ENCODE data around the gene PABPN1. TPM values are rescaled to one million over a fixed set of nuclear protein-coding genes. Genes with fewer than 3 reads are reported as not detected.

Gene PABPN1
- total RNA-seq, 3 donors from 2014 or later (not counting 1 experiment from before 2014, with no cell fraction given), result 226 to 261 (median 238) TPM

DNA sequence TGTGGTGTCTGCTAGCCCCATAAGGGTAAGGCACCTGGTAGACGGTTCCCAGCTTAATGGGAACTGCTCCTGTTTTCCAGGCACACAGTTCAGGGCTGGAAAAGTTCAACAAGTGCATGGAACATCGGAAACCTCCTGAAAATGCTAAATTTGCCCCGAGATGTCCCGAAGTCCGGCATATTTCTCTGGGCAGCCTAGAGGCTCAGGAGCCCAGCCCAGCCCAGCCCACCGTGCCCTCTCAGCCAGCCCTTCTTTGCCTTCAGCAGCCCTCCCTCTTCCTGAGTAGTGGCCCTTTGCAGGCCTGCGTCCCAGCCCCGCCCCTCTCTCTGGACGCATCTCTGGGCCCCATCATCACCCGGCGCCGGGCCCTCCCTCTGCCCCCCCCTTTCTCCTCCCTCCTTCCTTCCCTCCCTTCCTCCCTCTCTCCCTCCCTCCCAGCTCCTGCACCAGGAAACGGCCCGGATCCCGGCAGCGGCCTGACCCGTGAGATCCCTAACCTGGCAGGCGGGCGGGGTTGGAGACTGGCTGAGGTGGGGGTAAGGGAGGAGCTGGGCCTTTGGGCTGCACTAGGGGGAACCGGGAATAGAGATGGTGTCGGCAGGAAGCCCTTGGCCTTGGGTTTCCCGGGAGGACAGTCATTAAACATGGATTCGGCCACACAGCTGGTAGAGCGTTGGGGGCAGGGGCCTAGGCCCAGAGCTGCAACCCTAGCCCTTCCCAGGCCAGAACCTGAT, 14.7 kb upstream of the PABPN1 start, which contains the start of gene BCL2L2:
BCL2L2 (plus strand) TSS at position 422 of the 734 bp plus-strand sequence. CDS start 935 bp downstream, outside the sequence.
- Mint-ChIP-seq H3K27me3 (ENCODE audit: low read depth in 2 of 2) (no peaks in the 10 kb centered on the region), H3K27ac (peak within 1 kb of the TSS; percentile 91 to 94), H3K4me3 (peak within 1 kb of the TSS; percentile 90), H3K4me1 (peaks cover 21 to 50% of the 10 kb centered on the region in 2 donors), H3K36me3 (no peaks in the 10 kb centered on the region), H3K9me3 (no peaks in the 10 kb centered on the region)
- Histone ChIP-seq H3K27me3 (ENCODE audit: control insufficient read depth, insufficient read depth, low read length) (no peaks in the 10 kb centered on the region), H3K4me1 (ENCODE audit: control insufficient read depth, insufficient read depth, low read length) (peaks cover 35% of the 10 kb centered on the region), H3K36me3 (ENCODE audit: control insufficient read depth, insufficient read depth, low read length) (no peaks in the 10 kb centered on the region), H3K9me3 (ENCODE audit: control insufficient read depth, insufficient read depth, low read length) (no peaks in the 10 kb centered on the region), H3K27ac (ENCODE audit: low read length) (peak within 1 kb of the TSS; percentile 82), H3K4me3 (ENCODE audit: low read length) (peak within 1 kb of the TSS; percentile 49)
- TF ChIP-seq, protein P1, sequence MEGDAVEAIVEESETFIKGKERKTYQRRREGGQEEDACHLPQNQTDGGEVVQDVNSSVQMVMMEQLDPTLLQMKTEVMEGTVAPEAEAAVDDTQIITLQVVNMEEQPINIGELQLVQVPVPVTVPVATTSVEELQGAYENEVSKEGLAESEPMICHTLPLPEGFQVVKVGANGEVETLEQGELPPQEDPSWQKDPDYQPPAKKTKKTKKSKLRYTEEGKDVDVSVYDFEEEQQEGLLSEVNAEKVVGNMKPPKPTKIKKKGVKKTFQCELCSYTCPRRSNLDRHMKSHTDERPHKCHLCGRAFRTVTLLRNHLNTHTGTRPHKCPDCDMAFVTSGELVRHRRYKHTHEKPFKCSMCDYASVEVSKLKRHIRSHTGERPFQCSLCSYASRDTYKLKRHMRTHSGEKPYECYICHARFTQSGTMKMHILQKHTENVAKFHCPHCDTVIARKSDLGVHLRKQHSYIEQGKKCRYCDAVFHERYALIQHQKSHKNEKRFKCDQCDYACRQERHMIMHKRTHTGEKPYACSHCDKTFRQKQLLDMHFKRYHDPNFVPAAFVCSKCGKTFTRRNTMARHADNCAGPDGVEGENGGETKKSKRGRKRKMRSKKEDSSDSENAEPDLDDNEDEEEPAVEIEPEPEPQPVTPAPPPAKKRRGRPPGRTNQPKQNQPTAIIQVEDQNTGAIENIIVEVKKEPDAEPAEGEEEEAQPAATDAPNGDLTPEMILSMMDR (IDR thresholded peaks at IDR 0.05), result no peak
- intact Hi-C loops (cut with micrococcal nuclease), result loop anchor here (10.0 kb wide), 1 partner anchor 212 kb away; the partner anchor contains the start of genes ACIN1 and C14orf119
- DNase-seq (peak in 1 of 2 donors; percentile 57), ATAC-seq (peak; percentile 29 to 46 (median 35))
- 6% methylated on average over 24 of the region's 24 CpGs for WGBS (ENCODE audit: insufficient coverage)

DNA sequence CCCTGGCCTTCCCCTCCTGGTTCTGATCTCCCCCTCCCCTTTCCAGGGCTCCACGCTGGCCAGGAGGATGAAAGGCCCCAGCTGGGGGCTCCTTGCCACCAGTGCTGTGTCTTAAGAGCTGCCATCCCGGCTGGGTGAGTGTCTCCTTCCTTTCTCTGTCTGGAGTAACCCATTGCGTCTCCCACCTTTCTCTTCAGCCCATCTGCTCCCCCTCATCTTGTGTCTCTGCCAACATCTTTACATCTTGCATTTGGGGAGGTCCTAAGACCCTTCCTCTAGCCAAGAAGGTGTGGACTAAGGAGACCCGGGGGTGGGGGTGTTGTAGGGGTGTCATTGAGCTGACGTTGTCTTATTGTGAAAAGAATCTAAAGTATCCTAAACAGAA, 14.1 kb upstream of the PABPN1 start:
- H3K4me3 Mint-ChIP-seq, result peak overlapping the region; percentile 90
- DNase-seq (no peak), ATAC-seq (no peak)
- Histone ChIP-seq H3K27ac (ENCODE audit: low read length) (peak overlapping the region; percentile 82), H3K9me3 (ENCODE audit: control insufficient read depth, insufficient read depth, low read length) (no peaks in the 10 kb centered on the region), H3K27me3 (ENCODE audit: control insufficient read depth, insufficient read depth, low read length) (no peaks in the 10 kb centered on the region), H3K4me3 (ENCODE audit: low read length) (peak overlapping the region; percentile 49), H3K4me1 (ENCODE audit: control insufficient read depth, insufficient read depth, low read length) (peaks cover 35% of the 10 kb centered on the region), H3K36me3 (ENCODE audit: control insufficient read depth, insufficient read depth, low read length) (no peaks in the 10 kb centered on the region)
- H3K27me3 Mint-ChIP-seq (ENCODE audit: low read depth in 2 of 2), result no peaks in the 10 kb centered on the region
- peaks cover 21 to 47% of the 10 kb centered on the region in 2 donors for H3K4me1 Mint-ChIP-seq
- H3K9me3 Mint-ChIP-seq, result no peaks in the 10 kb centered on the region
- WGBS (ENCODE audit: insufficient coverage), result 33% methylated on average over 3 of the region's 5 CpGs
- H3K27ac Mint-ChIP-seq, result peak overlapping the region; percentile 91 to 94
- intact Hi-C loops (cut with micrococcal nuclease), result loop anchor here (10.0 kb wide), 1 partner anchor 212 kb away; the partner anchor contains the start of genes ACIN1 and C14orf119
- H3K36me3 Mint-ChIP-seq, result no peaks in the 10 kb centered on the region
- TF ChIP-seq, protein P1 (IDR thresholded peaks at IDR 0.05), result no peak

DNA sequence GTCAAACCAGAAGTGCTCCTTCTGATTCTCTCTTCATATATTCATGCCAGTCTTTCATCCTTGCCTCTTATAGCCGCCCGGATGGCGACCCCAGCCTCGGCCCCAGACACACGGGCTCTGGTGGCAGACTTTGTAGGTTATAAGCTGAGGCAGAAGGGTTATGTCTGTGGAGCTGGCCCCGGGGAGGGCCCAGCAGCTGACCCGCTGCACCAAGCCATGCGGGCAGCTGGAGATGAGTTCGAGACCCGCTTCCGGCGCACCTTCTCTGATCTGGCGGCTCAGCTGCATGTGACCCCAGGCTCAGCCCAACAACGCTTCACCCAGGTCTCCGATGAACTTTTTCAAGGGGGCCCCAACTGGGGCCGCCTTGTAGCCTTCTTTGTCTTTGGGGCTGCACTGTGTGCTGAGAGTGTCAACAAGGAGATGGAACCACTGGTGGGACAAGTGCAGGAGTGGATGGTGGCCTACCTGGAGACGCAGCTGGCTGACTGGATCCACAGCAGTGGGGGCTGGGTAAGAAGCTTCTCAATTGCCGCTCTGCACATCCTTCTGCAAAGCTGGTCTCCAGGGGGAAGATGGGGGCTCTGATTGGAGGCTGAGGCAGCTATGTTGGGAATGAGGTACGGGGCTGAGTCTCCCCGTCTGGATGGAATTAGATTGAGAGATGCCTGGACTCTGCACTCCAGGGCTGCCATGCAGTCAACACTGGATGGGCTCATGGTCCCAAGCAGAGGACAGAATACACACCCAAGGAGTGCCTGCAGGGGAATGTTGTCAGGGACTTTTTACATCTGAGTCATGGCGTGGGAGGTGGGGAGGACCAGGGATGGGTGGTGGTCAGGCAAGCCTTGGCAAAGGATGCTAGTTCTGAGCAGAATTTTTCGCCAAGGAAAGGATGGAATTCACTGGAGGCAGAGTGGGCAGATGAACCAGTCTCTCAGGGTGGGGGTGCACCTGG, 13.3 kb upstream of the PABPN1 start:
- Histone ChIP-seq H3K36me3 (ENCODE audit: control insufficient read depth, insufficient read depth, low read length) (no peaks in the 10 kb centered on the region), H3K4me1 (ENCODE audit: control insufficient read depth, insufficient read depth, low read length) (peaks cover 29% of the 10 kb centered on the region), H3K27ac (ENCODE audit: low read length) (peak overlapping the region; percentile 82), H3K4me3 (ENCODE audit: low read length) (no peak overlapping the region), H3K9me3 (ENCODE audit: control insufficient read depth, insufficient read depth, low read length) (no peaks in the 10 kb centered on the region), H3K27me3 (ENCODE audit: control insufficient read depth, insufficient read depth, low read length) (no peaks in the 10 kb centered on the region)
- Mint-ChIP-seq H3K9me3 (no peaks in the 10 kb centered on the region), H3K27ac (peak overlapping the region; percentile 91 to 94), H3K27me3 (ENCODE audit: low read depth in 2 of 2) (no peaks in the 10 kb centered on the region), H3K36me3 (no peaks in the 10 kb centered on the region), H3K4me1 (peaks cover 21 to 41% of the 10 kb centered on the region in 2 donors), H3K4me3 (peak overlapping the region; percentile 90)
- 92% methylated on average over 21 of the region's 22 CpGs for WGBS (ENCODE audit: insufficient coverage)
- ATAC-seq (no peak), DNase-seq (no peak)
- TF ChIP-seq, protein P1 (IDR thresholded peaks at IDR 0.05), result no peak
- intact Hi-C loops (cut with micrococcal nuclease), result loop anchor here (10.0 kb wide), 1 partner anchor 213 kb away; the partner anchor contains the start of genes ACIN1 and C14orf119
